SK-N-MC (cell line): ENCODE measurements around the gene ITGAV.
"Not testable (repeated sequence)": the region's sequence is repeated elsewhere in the genome, so short reads cannot be mapped to it uniquely, and the experiment has no call there.

Experiments
- DNase-seq: peaks from one replicate; pipeline ENCODE4 v3.0.0-alpha.2; 2011; ENCODE audit warnings: low read depth, low spot score
- H3K27ac ChIP-seq: fragments of 200-600 bp; sonication (generic); 2 replicates; pipeline ENCODE4 v1.5.1; 2016; ENCODE audit warnings: mixed run types
- H3K36me3 ChIP-seq: fragments of 200-600 bp; sonication (generic); 2 replicates; pipeline ENCODE4 v1.6.1; 2017; ENCODE audit warnings: antibody characterized with exemption, low read length, mixed read lengths; ENCODE audit not compliant: insufficient read depth
- H3K4me3 ChIP-seq: fragments of 200-600 bp; sonication (generic); 2 replicates; pipeline ENCODE4 v1.5.1; 2016
- H3K9ac ChIP-seq: fragments of 200-600 bp; sonication (generic); 2 replicates; pipeline ENCODE4 v1.8.0; 2017; ENCODE audit warnings: mixed run types, mixed read lengths; ENCODE audit not compliant: insufficient read length
- H3K9me3 ChIP-seq: fragments of 200-600 bp; sonication (generic); 2 replicates; pipeline ENCODE4 v1.6.1; 2017; ENCODE audit warnings: low read depth, mild to moderate bottlenecking, antibody characterized with exemption, low read length, moderate library complexity, mixed read lengths
- EZH2 ChIP-seq: fragments of 200-600 bp; sonication (generic); IDR thresholded peaks from one replicate; pipeline ENCODE4 v1.6.1; 2017; ENCODE audit warnings: antibody characterized with exemption
- FOXP2 ChIP-seq: optimal IDR thresholded peaks from 2 replicates; pipeline ENCODE3; 2011; ENCODE audit warnings: mild to moderate bottlenecking, moderate library complexity; ENCODE audit not compliant: insufficient read depth; ENCODE audit errors: extremely low read length, control extremely low read depth
- POLR2AphosphoS5 ChIP-seq: IDR thresholded peaks from 2 replicates; pipeline ENCODE4 v1.6.1; 2012; ENCODE audit warnings: mild to moderate bottlenecking, low read depth, low read length, borderline replicate concordance

The ITGAV gene

DNA sequence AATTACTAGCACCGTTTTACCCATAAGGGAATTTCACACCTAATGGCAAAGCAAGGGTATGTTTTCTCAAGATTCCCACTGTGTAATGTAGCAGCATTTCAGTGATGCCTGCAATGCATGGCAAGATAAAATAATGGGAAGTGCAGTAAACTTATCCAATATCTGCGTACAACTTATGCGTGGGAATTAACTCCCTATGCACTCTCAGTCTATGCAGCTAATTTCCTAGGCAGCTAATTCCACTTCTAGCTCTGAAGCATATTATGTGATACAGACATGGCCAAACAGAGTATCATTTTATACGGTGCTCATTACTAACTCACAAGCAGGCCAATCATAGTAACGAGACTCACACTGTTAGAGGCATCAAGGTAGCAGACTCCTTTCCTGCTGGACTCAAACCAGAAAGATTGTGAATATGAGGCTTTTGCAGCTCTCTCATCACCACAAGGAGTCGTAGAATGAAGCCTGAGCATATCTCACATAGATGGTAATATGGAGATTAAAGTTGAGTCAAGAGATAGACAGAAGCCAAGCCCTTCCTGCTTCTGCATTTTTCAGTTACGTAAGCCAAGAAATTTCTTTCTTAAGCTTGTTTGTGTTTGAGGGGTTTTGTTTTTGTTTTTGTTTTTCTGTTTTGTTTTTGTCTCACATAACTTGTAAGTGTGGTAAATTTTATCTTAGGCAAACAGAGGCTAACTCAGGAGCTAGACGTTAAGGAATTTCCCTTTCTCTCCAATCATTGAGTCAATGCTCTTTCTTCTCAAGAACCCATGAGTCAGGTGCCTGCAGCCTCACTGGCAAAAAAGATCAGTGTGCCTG lies 34.8 kb upstream of the ITGAV start:
- DNase-seq, result no peak
- Histone ChIP-seq H3K9me3 (no peaks in the 10 kb centered on the region), H3K27ac (no peak overlapping the region), H3K36me3 (no peaks in the 10 kb centered on the region), H3K9ac (no peak overlapping the region), H3K4me3 (no peak overlapping the region)
- TF ChIP-seq POLR2AphosphoS5, result no peak

DNA sequence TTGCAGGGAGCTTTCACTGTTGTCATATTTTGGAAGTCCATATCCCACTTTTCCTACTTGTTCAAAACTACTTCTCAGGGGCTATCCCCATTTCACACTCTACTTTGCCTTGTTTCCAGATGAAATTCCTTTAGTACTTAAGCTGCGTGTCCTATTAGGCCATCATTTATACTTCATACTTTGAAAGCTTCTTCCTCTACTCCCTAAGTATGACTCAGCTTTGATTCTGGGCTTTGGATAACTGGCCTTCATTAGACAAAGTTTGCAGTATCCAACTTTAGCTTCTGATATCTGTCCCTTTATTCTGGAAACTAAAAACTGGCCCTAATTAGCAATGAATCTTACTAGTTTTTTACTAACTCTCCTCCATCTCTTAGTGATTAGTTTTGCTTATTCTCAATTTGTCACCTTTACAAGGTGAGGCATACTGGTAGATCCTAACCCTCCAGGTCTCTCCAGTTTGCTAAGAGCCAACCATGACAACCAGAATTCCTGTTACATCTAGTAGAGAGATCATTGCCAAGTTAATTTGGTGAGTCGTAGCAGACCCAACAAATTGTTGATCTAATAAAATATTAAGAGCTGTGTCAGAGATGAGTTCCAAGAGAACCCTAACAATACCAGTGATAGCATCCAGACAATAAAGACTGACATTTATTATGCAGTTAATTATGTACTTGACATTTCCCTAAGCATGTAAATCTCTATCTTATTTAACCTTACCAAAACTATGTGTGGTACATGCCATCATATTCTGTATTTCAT lies 31.2 kb upstream of the ITGAV start:
- H3K4me3 ChIP-seq, result no peak overlapping the region
- H3K9me3 ChIP-seq, result no peaks in the 10 kb centered on the region
- DNase-seq, result no peak
- H3K27ac ChIP-seq, result no peak overlapping the region
- H3K9ac ChIP-seq, result no peak overlapping the region
- no peaks in the 10 kb centered on the region for H3K36me3 ChIP-seq
- TF ChIP-seq POLR2AphosphoS5, result no peak
- no peak for TF ChIP-seq FOXP2
- no peak for TF ChIP-seq EZH2

DNA sequence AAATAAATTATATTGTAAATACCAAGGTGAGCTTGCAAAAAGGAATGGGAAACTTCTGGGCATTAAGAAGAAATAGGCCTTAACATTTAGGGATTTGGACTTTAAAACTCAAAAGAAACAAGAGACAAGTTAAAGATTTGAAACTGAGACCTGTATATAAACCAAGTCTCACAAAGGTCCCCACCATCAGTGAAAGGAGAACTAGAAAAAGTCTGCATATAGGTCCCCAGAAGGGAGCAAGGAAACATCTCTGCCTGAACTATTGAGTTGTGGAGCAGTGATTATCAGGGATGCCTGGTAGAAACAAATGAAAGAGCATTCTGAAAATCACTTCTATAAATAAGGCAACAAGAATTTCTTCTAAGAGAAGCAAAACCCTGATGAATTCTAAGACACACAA lies 30.5 kb upstream of the ITGAV start:
- TF ChIP-seq POLR2AphosphoS5, result no peak
- DNase-seq, result no peak
- H3K36me3 ChIP-seq, result no peaks in the 10 kb centered on the region
- no peaks in the 10 kb centered on the region for H3K9me3 ChIP-seq
- H3K4me3 ChIP-seq, result no peak overlapping the region
- no peak overlapping the region for H3K27ac ChIP-seq
- H3K9ac ChIP-seq, result no peak overlapping the region

DNA sequence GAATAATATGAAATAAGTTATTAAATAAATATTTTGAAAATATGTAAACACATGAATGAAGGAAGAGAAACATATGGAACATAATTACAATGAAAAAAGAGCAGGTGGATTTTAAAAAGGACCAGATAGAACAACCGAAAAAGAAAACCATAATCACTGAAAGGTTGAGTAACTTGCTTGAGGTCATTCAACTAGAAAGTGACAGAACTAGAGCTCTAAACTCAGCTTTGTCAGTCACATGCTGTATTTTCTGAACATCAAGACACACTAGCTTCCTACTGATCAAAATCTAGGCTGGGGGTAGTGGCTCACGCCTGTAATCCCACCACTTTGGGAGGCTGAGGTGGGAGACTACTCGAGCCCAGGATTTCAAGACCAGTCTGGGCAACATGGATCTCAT lies 30.0 kb upstream of the ITGAV start:
- Histone ChIP-seq H3K4me3 (no peak overlapping the region), H3K9me3 (no peaks in the 10 kb centered on the region), H3K27ac (no peak overlapping the region), H3K36me3 (no peaks in the 10 kb centered on the region), H3K9ac (no peak overlapping the region)
- no peak for TF ChIP-seq EZH2
- no peak for TF ChIP-seq FOXP2
- no peak for TF ChIP-seq POLR2AphosphoS5
- DNase-seq, result no peak

DNA sequence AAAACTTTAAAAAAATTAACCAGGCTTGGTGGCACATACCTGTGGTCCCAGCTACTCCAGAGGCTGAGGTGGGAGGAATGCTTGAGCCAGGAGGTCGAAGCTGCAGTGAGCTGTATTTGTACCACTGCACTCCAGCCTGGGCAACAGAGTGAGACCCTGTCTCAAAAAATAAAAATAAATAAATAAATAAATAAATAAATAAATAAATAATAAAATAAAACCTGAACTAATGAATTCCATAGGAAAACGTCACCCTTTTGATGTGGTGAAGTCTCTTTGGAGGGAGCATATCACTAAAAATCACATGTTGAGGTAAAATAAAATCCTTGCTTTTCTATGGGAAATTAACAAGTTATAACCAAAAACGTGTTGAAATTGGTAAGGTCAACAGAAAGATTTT lies 29.6 kb upstream of the ITGAV start:
- H3K9me3 ChIP-seq, result no peaks in the 10 kb centered on the region
- no peak for DNase-seq

DNA sequence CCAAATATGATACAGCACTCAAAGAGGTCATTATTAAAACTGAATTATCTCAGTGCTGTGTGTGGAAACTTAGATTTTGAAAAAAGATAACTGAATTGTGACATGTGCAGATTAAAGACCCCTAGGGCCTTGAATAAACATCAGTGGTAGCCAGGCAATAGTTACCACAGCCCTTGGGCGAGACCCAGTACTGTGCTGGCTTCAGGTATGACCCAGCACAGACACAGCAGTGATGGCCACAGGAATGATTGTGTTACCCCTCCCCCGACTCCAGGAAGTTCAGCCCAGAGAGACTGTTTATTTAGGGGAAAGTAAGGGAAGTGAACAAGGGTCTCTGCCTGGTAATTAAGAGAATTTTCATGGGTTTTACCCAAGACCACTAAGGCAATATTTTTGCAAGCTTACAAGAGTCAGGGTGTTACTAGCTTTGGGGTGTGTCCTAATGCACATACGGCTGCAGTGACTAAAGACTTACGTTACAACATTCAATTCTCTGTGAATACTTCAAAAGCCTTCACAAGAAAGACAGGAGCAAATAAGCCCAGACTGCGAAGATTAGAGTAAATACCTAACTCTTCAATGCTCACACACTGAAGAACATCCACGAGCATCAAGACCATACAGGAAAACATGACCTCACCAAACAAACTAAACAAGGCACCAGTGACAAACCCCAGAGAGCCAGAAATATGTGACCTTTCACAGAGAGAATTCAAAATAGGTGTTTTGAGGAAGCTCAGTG lies 28.2 kb upstream of the ITGAV start:
- no peak for TF ChIP-seq POLR2AphosphoS5
- TF ChIP-seq FOXP2, result no peak
- TF ChIP-seq EZH2, result no peak
- H3K36me3 ChIP-seq, result no peaks in the 10 kb centered on the region
- H3K27ac ChIP-seq, result no peak overlapping the region
- H3K9ac ChIP-seq, result no peak overlapping the region
- no peaks in the 10 kb centered on the region for H3K9me3 ChIP-seq
- H3K4me3 ChIP-seq, result no peak overlapping the region
- no peak for DNase-seq

More for the DNA sequence above, 29.6 kb upstream of the ITGAV start:
- Histone ChIP-seq H3K27ac (no peak overlapping the region), H3K4me3 (no peak overlapping the region), H3K36me3 (no peaks in the 10 kb centered on the region), H3K9ac (no peak overlapping the region)
- no peak for TF ChIP-seq POLR2AphosphoS5

DNA sequence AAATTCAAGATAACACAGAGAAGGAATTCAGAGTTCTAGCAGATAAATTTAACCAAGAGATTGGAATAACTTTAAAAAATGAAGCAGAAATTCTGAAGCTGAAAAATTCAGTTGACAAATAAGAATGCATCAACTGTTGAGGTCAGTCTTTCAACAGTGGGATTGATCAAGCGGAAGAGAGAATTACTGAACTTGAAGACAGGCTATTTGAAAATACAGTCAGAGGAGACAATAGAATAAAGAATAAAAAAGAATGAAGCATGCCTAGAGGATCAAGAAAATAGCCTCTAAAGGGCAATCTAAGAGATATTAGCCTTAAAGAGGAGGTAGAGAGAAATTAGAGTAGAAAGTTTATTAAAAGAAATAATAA lies 27.7 kb upstream of the ITGAV start:
- no peaks in the 10 kb centered on the region for H3K9me3 ChIP-seq
- H3K27ac ChIP-seq, result no peak overlapping the region
- no peak overlapping the region for H3K9ac ChIP-seq
- no peak overlapping the region for H3K4me3 ChIP-seq
- DNase-seq, result no peak
- TF ChIP-seq FOXP2 (no peak), EZH2 (no peak), POLR2AphosphoS5 (no peak)
- no peaks in the 10 kb centered on the region for H3K36me3 ChIP-seq

DNA sequence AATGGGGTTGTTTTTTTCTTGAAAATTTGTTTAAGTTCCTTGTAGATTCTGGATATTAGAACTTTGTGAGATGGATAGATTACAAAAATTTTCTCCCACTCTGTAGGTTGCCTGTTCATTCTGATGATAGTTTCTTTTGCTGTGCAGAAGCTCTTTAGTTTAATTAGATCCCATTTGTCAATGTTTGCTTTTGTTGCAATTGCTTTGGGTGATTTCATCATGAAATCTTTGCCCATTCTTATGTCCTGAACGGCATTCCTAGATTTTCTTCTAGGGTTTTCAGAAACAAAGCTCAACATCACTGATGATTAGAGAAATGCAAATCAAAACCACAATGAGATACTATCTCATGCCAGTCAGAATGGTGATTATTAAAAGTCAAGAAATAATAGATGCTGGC lies 21.3 kb upstream of the ITGAV start:
- DNase-seq, H3K4me3 ChIP-seq, H3K9me3 ChIP-seq, H3K9ac ChIP-seq, H3K27ac ChIP-seq, H3K36me3 ChIP-seq: not testable (repeated sequence)

DNA sequence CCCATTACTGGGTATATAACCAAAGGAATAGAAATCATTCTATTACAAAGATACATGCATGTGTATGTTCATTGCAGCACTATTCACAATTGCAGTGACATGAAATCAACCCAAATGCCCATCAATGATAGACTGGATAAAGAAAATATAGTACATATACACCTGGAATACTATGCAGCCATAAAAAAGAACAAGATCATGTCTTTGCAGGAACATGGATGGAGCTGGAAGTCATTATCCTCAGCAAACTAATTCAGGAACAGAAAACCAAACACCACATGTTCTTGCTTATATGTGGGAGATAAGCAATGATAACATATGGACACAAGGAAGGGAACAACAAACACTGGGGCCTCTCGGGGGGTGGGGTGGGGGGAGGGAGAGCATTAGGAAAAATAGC lies 20.7 kb upstream of the ITGAV start:
- H3K27ac ChIP-seq, H3K4me3 ChIP-seq, H3K9me3 ChIP-seq, DNase-seq, H3K36me3 ChIP-seq, H3K9ac ChIP-seq: not testable (repeated sequence)
